HepG2 (cell line): ENCODE results near the gene HPCAL1. TPM values are rescaled to one million over a fixed set of nuclear protein-coding genes. Genes with fewer than 3 reads are reported as not detected.
A peak's percentile ranks its signal among the peaks of the same experiment; 100 is the strongest.

Experiments used
- ISL2 ChIP-seq: sonication (generic); formaldehyde crosslinking; IDR thresholded peaks from 2 replicates; pipeline ENCODE4 v1.5.0; 2020; ENCODE audit warnings: missing genetic modification reagents
- JARID2 ChIP-seq: sonication (generic); formaldehyde crosslinking; IDR thresholded peaks from 2 replicates; pipeline ENCODE4 v1.8.1; 2023; ENCODE audit warnings: missing genetic modification reagents, inconsistent platforms; ENCODE audit not compliant: insufficient replicate concordance
- KLF6 ChIP-seq: IDR thresholded peaks from 2 replicates; pipeline ENCODE4 v1.8.0; 2016; ENCODE audit warnings: missing biosample characterization, missing genetic modification reagents
- MAF1 ChIP-seq: sonication (generic); formaldehyde crosslinking; IDR thresholded peaks from 2 replicates; pipeline ENCODE4 v1.5.0; 2020; ENCODE audit warnings: missing genetic modification reagents, borderline replicate concordance
- PAF1 ChIP-seq: IDR thresholded peaks from 2 replicates; pipeline ENCODE4 v1.6.1; 2016; ENCODE audit warnings: missing genetic modification reagents, missing compliant biosample characterization
- RAD21 ChIP-seq: fragments of 450-650 bp; formaldehyde crosslinking; IDR thresholded peaks from 2 replicates; pipeline ENCODE4 v1.5.0; 2020; ENCODE audit warnings: mild to moderate bottlenecking
- RARA ChIP-seq: IDR thresholded peaks from 2 replicates; pipeline ENCODE4 v1.6.1; 2016; ENCODE audit warnings: missing genetic modification reagents, missing compliant biosample characterization
- SP4 ChIP-seq: sonication (generic); formaldehyde crosslinking; IDR thresholded peaks from 2 replicates; pipeline ENCODE4 v1.8.1; 2023; ENCODE audit warnings: mild to moderate bottlenecking, missing genetic modification reagents
- STAT5B ChIP-seq: sonication (generic); formaldehyde crosslinking; IDR thresholded peaks from 2 replicates; pipeline ENCODE4 v1.4.0; 2020; ENCODE audit warnings: missing genetic modification reagents
- TMF1 ChIP-seq: sonication (generic); formaldehyde crosslinking; IDR thresholded peaks from 2 replicates; pipeline ENCODE4 v1.8.1; 2022; ENCODE audit warnings: low read depth, missing genetic modification reagents
- TP53 ChIP-seq: sonication (generic); formaldehyde crosslinking; conservative IDR thresholded peaks from 2 replicates; pipeline ENCODE4 v1.4.0; 2020; ENCODE audit warnings: missing genetic modification reagents
- ZFP82 ChIP-seq: sonication (generic); formaldehyde crosslinking; IDR thresholded peaks from 2 replicates; pipeline ENCODE4 v1.5.1; 2020; ENCODE audit warnings: mild to moderate bottlenecking, missing genetic modification reagents, borderline replicate concordance
- ZNF3 ChIP-seq: IDR thresholded peaks from 2 replicates; pipeline ENCODE4 v1.7.0; 2017; ENCODE audit warnings: inconsistent platforms
- polyA plus RNA-seq, 8 experiments: library from polyadenylated mRNA; depleted of rRNA in 3 of 8; stranded (reverse) in 7 of 8; unstranded in 1 of 8; fragments of >200 nt; fragmentation: Illumina TruSeq in 4 of 8; extraction: Trizol in 4 of 8; gene quantifications; 2 replicates each; pipeline versions ENCODE4 v1.2.1 to v1.2.3, GENCODE V29; 2011 to 2016; ENCODE audit warnings: low read depth in 4 of 8, missing spikeins in 1 of 8, mixed read lengths in 1 of 8; ENCODE audit not compliant: insufficient read depth in 1 of 8
- total RNA-seq, 5 experiments: library from RNA; depleted of rRNA; stranded (reverse); fragments of >200 nt; fragmentation: Illumina TruSeq; extraction: Trizol; gene quantifications; 2 replicates each; pipeline ENCODE4 v1.2.3, GENCODE V29; 2016; ENCODE audit warnings: low read depth in 1 of 5
- TF ChIP-seq, protein P1 (sequence below): sonication (generic); formaldehyde crosslinking; IDR thresholded peaks from 2 replicates; pipeline ENCODE4 v1.4.0; 2020; ENCODE audit warnings: missing genetic modification reagents, borderline replicate concordance
- TF ChIP-seq, protein P2 (sequence below): sonication (generic); formaldehyde crosslinking; IDR thresholded peaks from 2 replicates; pipeline ENCODE4 v1.4.0; 2020; ENCODE audit warnings: missing genetic modification reagents, borderline replicate concordance
- TF ChIP-seq, protein P3 (sequence below): IDR thresholded peaks from 2 replicates; pipeline ENCODE4 v1.6.1; 2016; ENCODE audit warnings: low read depth, missing genetic modification reagents, missing compliant biosample characterization
- TF ChIP-seq, protein P4 (sequence below): sonication (generic); formaldehyde crosslinking; IDR thresholded peaks from 2 replicates; pipeline ENCODE4 v1.5.0; 2020; ENCODE audit warnings: mild to moderate bottlenecking, missing genetic modification reagents

The HPCAL1 gene
- total and polyA plus RNA-seq, 2 of the 13 experiments (the other 11 are each of a cell fraction or from before 2014, with no cell fraction given) = 29.5 to 29.9 TPM

DNA sequence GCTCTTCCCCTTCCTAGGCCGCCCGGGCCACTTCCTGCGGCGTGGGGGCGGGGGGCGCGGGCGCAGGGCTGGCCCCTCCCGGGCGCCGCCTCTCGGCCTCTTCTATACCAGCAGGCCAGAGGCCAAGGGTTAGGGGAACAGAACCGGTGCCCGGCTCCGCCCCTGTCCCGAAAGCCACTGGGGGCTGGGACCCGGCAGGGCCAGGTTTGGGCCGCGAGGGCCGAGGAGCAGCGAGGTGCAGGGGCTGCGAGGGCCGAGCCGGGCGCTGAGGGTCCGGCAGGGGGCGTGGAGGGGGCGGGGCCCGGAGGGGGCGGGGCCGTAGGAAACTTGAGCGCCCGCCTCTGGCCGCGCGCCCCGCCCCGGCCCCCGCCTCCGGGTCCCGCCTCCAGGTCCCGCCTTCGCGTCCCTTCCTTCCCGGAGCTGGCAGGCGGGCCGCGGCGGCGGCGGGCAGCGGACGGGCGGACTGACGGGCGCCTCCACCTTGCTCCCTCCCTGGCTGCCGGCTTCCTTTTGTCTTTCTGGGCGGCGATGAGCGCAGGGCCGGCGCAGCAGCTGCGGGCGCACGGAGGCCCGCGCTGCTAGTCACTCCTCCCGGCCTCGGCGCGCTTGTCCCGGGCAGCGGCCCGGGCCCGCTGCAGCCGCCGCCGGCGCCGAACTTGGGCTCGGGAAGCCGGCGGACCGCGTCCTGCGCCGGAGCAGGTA lies at the start of gene HPCAL1 (continued):
- TF ChIP-seq, protein P1, sequence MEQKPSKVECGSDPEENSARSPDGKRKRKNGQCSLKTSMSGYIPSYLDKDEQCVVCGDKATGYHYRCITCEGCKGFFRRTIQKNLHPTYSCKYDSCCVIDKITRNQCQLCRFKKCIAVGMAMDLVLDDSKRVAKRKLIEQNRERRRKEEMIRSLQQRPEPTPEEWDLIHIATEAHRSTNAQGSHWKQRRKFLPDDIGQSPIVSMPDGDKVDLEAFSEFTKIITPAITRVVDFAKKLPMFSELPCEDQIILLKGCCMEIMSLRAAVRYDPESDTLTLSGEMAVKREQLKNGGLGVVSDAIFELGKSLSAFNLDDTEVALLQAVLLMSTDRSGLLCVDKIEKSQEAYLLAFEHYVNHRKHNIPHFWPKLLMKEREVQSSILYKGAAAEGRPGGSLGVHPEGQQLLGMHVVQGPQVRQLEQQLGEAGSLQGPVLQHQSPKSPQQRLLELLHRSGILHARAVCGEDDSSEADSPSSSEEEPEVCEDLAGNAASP = peak; percentile 60
- TF ChIP-seq, protein P2, sequence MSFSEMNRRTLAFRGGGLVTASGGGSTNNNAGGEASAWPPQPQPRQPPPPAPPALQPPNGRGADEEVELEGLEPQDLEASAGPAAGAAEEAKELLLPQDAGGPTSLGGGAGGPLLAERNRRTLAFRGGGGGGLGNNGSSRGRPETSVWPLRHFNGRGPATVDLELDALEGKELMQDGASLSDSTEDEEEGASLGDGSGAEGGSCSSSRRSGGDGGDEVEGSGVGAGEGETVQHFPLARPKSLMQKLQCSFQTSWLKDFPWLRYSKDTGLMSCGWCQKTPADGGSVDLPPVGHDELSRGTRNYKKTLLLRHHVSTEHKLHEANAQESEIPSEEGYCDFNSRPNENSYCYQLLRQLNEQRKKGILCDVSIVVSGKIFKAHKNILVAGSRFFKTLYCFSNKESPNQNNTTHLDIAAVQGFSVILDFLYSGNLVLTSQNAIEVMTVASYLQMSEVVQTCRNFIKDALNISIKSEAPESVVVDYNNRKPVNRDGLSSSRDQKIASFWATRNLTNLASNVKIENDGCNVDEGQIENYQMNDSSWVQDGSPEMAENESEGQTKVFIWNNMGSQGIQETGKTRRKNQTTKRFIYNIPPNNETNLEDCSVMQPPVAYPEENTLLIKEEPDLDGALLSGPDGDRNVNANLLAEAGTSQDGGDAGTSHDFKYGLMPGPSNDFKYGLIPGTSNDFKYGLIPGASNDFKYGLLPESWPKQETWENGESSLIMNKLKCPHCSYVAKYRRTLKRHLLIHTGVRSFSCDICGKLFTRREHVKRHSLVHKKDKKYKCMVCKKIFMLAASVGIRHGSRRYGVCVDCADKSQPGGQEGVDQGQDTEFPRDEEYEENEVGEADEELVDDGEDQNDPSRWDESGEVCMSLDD (CRISPR knock-in tag) = peak; percentile 72; the same call in 1 of the 2 replicates
- TF ChIP-seq ZFP82 (CRISPR knock-in tag) (0 out of 2 replicates have a peak, but pooled peaks have one; percentile 79), TMF1 (CRISPR knock-in tag) (peak; percentile 74), ISL2 (CRISPR knock-in tag) (peak; percentile 80; the same call in 1 of the 2 replicates), MAF1 (CRISPR knock-in tag) (peak; percentile 60; the same call in 1 of the 2 replicates), RAD21 (CRISPR knock-in tag) (peak; percentile 80), JARID2 (no peak), RARA (CRISPR knock-in tag) (peak; percentile 50; the same call in 1 of the 2 replicates), PAF1 (no peak), SP4 (peak; percentile 92), KLF6 (CRISPR knock-in tag) (0 out of 2 replicates have a peak, but pooled peaks have one; percentile 8), TP53 (CRISPR knock-in tag) (no peak), ZNF3 (no peak), STAT5B (CRISPR knock-in tag) (no peak)
- TF ChIP-seq, protein P3, sequence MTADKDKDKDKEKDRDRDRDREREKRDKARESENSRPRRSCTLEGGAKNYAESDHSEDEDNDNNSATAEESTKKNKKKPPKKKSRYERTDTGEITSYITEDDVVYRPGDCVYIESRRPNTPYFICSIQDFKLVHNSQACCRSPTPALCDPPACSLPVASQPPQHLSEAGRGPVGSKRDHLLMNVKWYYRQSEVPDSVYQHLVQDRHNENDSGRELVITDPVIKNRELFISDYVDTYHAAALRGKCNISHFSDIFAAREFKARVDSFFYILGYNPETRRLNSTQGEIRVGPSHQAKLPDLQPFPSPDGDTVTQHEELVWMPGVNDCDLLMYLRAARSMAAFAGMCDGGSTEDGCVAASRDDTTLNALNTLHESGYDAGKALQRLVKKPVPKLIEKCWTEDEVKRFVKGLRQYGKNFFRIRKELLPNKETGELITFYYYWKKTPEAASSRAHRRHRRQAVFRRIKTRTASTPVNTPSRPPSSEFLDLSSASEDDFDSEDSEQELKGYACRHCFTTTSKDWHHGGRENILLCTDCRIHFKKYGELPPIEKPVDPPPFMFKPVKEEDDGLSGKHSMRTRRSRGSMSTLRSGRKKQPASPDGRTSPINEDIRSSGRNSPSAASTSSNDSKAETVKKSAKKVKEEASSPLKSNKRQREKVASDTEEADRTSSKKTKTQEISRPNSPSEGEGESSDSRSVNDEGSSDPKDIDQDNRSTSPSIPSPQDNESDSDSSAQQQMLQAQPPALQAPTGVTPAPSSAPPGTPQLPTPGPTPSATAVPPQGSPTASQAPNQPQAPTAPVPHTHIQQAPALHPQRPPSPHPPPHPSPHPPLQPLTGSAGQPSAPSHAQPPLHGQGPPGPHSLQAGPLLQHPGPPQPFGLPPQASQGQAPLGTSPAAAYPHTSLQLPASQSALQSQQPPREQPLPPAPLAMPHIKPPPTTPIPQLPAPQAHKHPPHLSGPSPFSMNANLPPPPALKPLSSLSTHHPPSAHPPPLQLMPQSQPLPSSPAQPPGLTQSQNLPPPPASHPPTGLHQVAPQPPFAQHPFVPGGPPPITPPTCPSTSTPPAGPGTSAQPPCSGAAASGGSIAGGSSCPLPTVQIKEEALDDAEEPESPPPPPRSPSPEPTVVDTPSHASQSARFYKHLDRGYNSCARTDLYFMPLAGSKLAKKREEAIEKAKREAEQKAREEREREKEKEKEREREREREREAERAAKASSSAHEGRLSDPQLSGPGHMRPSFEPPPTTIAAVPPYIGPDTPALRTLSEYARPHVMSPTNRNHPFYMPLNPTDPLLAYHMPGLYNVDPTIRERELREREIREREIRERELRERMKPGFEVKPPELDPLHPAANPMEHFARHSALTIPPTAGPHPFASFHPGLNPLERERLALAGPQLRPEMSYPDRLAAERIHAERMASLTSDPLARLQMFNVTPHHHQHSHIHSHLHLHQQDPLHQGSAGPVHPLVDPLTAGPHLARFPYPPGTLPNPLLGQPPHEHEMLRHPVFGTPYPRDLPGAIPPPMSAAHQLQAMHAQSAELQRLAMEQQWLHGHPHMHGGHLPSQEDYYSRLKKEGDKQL (CRISPR knock-in tag) = no peak
- TF ChIP-seq, protein P4, sequence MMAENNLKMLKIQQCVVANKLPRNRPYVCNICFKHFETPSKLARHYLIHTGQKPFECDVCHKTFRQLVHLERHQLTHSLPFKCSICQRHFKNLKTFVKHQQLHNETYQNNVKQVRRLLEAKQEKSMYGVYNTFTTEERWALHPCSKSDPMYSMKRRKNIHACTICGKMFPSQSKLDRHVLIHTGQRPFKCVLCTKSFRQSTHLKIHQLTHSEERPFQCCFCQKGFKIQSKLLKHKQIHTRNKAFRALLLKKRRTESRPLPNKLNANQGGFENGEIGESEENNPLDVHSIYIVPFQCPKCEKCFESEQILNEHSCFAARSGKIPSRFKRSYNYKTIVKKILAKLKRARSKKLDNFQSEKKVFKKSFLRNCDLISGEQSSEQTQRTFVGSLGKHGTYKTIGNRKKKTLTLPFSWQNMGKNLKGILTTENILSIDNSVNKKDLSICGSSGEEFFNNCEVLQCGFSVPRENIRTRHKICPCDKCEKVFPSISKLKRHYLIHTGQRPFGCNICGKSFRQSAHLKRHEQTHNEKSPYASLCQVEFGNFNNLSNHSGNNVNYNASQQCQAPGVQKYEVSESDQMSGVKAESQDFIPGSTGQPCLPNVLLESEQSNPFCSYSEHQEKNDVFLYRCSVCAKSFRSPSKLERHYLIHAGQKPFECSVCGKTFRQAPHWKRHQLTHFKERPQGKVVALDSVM (CRISPR knock-in tag) = no peak; the same call in 1 of the 2 replicates
